ENCODE measurements around the gene RPS6KB2.

The RPS6KB2 gene

DNA sequence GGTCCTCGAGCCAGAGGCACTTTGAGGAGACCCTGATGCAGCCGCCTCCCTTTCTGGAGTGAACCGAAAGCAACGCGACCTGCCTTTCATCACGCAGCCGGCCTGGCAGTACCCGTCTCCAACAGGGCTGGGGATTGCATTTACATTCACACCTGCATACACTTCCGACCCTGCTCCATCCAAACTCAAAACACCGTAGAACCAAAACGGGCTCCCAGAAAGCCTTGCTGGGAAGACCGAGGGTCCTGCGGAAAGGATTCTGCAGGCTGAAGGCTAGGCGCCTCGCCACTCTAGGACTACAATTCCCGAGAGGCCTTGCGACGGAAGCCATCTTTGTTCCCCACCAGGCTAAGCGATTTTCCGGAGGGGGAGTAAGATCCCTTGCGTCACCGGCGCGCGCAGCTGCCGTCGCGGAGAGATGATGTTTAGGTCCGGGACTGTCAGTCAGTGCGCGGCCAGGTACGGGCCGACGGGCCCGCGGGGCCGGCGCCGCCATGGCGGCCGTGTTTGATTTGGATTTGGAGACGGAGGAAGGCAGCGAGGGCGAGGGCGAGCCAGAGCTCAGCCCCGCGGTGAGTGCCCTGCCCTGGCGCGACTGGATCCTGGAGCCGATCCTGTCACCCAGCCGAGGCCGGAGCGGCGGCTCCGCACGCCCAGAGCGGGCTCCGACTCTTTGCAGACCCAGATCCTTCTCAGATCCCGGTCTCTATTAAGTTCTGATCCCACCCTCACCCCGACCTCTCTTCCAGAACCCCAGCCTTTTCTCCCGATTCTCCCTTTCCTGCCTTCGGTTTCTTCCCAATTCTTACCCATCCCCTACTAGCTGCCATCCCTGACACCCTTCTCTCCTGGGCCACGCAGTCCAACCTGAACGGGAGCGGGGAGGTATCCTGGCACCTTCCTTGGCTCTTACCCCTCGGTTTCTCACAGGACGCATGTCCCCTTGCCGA lies at the start of gene RPS6KB2:
Gene RPS6KB2 (plus strand): TSS at position 443 of the 950 bp plus-strand sequence. CDS start 52 bp downstream, at position 495.
- in situ Hi-C loops (cut with HindIII; ENCODE audit: low sequenced_read_pairs), result no loop called here
- peak within 1 kb of the TSS; percentile 97 for H3K4me3 ChIP-seq (ENCODE audit: low read depth, low read length)
- peak; percentile 97 for DNase-seq (ENCODE audit: low read depth, low spot score)
- TF ChIP-seq, protein P1, sequence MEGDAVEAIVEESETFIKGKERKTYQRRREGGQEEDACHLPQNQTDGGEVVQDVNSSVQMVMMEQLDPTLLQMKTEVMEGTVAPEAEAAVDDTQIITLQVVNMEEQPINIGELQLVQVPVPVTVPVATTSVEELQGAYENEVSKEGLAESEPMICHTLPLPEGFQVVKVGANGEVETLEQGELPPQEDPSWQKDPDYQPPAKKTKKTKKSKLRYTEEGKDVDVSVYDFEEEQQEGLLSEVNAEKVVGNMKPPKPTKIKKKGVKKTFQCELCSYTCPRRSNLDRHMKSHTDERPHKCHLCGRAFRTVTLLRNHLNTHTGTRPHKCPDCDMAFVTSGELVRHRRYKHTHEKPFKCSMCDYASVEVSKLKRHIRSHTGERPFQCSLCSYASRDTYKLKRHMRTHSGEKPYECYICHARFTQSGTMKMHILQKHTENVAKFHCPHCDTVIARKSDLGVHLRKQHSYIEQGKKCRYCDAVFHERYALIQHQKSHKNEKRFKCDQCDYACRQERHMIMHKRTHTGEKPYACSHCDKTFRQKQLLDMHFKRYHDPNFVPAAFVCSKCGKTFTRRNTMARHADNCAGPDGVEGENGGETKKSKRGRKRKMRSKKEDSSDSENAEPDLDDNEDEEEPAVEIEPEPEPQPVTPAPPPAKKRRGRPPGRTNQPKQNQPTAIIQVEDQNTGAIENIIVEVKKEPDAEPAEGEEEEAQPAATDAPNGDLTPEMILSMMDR (IDR thresholded peaks at IDR 0.05; ENCODE audit: low read depth, low read length), result no peak

DNA sequence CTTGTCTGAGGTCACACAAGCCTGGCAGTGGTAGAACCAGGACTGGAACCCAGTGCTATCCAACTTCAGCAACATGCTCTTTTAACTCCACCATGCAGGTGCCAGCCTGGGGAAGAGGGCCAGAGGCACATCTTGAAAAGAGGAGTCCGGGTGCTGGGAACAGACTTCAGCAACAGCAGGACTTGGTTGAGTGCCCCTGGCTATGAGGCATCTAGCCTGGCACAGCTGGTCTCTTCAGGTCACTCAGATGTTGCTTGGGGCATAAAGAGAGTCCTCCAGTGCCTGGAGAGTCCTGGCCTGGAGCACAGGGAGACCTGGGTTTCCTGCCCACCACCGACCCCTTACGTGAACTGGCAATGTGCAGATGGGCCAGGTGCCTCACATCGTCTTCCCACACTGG lies 49.8 kb upstream of the RPS6KB2 start:
- in situ Hi-C loops (cut with HindIII; ENCODE audit: low sequenced_read_pairs), result no loop called here
- H3K4me3 ChIP-seq (ENCODE audit: low read depth, low read length), result no peak overlapping the region
- TF ChIP-seq, protein P1 (IDR thresholded peaks at IDR 0.05; ENCODE audit: low read depth, low read length), result no peak
- DNase-seq (ENCODE audit: low read depth, low spot score), result no peak

DNA sequence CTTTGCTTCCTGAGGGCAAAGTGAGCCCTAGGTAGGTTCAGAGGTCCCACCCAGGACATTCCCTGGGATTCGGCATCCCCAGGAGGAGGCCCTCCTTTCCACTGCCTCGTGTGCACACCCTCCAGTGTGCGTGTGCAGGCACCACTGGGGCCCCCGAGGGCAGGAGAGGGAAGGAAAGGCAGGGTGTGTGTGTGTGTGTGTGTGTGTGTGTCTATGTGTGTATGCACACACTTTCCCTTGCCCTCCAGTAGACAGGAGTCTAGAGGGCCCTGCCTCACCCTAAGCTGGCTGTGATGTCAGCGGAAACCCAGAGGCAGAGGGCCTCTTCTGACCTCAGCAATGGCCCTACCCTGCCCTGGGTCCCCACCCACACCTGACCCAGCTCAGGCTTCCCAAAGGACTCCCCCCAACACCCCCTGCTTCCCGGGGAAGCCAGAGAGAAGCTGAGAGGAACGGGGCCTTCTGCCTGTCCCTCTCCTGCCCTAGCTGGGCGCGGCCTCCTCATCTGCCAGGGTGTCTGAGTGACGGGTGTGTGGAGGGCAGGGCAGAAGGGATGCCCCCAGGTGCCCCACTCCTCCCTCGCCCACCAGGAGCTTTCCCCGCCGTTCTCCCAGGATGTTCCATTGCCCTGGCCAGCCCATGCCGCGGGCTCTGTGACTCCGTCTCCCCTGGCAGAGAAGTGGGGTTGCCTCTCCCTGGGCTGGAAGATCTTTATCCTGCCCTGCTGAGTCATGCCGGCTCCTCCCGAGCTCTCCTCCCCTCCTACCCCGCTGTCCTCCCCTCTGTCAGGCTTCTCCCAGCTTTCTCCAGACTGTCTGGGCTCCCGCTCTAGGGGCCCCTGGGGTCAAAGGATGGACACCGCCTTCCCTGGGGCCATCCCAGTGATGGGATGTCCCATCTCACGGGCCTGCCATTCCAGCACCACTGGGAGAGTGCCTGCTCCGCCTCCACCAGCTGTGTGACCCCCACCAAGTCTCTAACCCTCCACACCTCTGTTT lies 48.9 kb upstream of the RPS6KB2 start:
- TF ChIP-seq, protein P1 (IDR thresholded peaks at IDR 0.05; ENCODE audit: low read depth, low read length), result no peak
- no peak overlapping the region for H3K4me3 ChIP-seq (ENCODE audit: low read depth, low read length)
- in situ Hi-C loops (cut with HindIII; ENCODE audit: low sequenced_read_pairs), result no loop called here
- no peak for DNase-seq (ENCODE audit: low read depth, low spot score)

DNA sequence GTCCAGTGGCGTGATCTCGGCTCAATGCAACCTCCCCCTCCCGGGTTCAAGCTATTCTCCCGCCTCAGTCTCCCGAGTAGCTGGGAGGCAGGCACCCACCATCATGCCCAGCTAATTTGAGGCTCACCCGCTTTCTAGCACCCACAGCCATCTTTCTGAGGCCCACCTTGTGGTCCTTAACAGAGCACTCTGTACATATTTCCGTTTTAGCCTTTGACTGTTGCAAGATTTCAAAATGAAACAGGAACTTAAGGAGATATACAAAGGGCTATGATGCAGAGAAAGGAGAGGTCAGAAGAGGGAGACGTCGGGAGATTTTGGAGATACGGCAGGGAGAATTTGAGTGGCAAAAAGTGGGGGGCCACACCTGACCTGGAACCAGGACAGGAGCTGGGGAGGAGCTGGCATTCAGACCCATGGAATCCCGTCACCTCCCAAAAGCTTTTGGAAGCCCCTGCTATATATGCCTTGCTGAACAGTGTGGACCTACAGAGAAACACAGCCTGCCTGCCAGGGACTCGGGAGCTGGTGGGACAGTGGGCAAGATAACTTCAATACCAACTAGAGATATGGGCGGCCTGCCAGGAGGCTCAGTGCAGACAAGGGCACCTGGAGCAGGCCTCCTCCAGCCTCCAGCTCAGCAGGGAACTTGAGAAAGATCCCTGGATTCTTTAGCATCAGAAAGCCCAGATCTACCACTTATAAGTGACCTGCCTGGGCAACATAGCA lies 46.9 kb upstream of the RPS6KB2 start:
- DNase-seq (ENCODE audit: low read depth, low spot score), result no peak
- in situ Hi-C loops (cut with HindIII; ENCODE audit: low sequenced_read_pairs), result no loop called here
- TF ChIP-seq, protein P1 (IDR thresholded peaks at IDR 0.05; ENCODE audit: low read depth, low read length), result no peak
- no peak overlapping the region for H3K4me3 ChIP-seq (ENCODE audit: low read depth, low read length)

DNA sequence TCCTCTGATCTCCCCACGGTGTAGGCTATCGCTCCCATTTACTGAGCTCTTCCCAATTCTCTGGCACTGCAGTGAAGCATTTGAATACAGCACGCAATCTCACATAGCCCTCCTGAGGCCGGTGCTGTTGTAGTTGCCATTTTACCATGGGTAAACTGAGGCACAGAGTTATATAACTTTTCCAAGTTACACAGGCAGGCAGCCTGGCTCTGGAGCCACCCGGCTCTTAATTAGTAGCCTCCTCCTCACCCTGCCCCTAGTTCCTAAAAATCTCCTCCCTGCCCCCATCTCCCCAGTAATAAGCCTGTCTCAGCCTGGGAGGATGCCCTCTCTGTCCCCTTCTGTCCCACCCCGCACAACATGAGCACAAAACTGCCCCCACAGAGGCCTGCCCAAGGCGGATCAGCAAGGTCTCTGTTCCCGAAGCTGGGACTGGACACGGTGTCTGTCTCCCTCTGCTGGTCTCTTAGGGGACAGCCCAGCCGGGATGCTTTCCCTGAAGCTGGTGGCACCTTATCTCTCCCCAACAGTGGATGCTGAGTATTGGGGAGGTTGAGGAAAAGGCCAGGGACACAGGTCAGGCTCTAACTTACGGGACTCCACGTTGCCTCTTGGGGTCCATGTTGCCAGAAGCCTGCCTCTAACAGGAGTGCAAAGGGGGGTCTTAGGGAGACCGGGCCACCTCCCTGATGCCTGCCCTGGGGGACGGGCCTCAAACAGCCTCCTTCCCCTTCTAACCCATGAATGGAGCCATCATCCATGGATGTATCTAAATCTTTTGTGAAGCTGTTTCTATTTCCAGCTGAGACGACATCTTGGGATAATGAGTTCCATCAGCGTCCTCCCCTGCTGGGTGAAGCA lies 45.8 kb upstream of the RPS6KB2 start:
- in situ Hi-C loops (cut with HindIII; ENCODE audit: low sequenced_read_pairs), result no loop called here
- no peak overlapping the region for H3K4me3 ChIP-seq (ENCODE audit: low read depth, low read length)
- TF ChIP-seq, protein P1 (IDR thresholded peaks at IDR 0.05; ENCODE audit: low read depth, low read length), result peak; percentile 99
- DNase-seq (ENCODE audit: low read depth, low spot score), result peak; percentile 71
